Activated CD4-positive, alpha-beta T cell treated with anti-CD3 and anti-CD28 coated beads, Interleukin-2, amount 50 U/mL, for 48 hours (primary cell): Measurements from ENCODE around the gene TBXT.
"Not testable (repeated sequence)": the region's sequence is repeated elsewhere in the genome, so short reads cannot be mapped to it uniquely, and the experiment has no call there.

Experiments used
- DNase-seq, 2 experiments: peaks; one replicate each; pipeline ENCODE4 v3.0.0-alpha.2; 2020

TBXT gene, protein sequence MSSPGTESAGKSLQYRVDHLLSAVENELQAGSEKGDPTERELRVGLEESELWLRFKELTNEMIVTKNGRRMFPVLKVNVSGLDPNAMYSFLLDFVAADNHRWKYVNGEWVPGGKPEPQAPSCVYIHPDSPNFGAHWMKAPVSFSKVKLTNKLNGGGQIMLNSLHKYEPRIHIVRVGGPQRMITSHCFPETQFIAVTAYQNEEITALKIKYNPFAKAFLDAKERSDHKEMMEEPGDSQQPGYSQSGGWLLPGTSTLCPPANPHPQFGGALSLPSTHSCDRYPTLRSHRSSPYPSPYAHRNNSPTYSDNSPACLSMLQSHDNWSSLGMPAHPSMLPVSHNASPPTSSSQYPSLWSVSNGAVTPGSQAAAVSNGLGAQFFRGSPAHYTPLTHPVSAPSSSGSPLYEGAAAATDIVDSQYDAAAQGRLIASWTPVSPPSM

DNA sequence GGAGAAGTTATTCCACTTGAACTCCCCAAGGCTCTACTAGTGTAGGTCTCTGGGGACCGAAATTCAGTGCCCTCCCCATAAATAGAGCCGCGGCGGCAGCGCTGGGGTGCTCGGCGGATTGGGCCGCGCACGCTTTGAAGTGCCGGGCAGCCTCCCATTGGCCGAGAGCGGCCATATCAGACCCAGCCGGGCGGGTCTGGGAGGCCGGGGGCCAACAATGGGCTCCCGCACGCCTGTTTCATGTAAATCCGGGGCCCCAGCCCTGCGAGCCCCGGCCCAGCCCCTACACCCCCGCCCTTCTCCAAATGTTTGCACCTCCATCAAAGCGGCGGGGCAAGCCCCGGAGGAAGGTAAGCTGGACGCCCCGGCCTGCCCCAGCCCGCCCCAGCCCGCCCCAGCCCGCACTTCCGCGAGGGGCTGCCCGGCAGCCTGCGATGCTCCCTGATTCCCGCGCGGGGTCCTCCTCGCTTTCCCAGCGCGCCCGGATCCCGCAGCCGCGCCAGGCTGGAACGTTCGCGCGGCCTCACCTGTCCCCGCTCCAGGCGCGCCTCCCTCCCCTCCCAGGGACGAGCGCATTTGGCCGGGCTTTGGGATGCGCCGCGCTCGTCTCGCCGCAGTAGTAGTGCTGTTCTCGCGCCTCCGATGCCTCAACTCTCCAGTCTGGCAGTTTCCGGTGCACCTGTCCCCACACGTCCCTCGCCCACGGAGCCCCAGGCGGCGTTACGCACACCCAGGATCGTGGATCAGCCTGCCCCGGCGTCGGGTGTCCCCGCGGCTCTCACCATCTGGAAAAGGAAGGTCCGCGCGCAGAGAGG is at the start of gene TBXT:
TBXT (minus strand) TSS at position 51 of the 815 bp plus-strand sequence. CDS start 260 bp downstream, outside the sequence.
- peak; percentile 15 to 19 for DNase-seq

DNA sequence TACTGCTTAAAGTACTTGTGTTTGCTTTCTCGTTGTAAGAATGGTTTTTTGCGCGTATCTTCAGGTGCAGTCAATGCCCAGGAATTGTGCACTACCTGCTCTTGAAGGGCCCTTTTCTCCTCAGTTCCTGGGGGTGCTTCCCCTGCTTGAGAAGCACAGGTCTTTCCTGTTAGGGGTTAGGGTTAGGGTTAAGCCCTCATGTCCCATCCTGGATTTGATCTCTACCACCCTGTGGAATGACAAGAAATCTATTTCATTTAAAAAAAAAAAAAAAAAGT is 39.6 kb upstream of the TBXT start:
- DNase-seq: no peak

DNA sequence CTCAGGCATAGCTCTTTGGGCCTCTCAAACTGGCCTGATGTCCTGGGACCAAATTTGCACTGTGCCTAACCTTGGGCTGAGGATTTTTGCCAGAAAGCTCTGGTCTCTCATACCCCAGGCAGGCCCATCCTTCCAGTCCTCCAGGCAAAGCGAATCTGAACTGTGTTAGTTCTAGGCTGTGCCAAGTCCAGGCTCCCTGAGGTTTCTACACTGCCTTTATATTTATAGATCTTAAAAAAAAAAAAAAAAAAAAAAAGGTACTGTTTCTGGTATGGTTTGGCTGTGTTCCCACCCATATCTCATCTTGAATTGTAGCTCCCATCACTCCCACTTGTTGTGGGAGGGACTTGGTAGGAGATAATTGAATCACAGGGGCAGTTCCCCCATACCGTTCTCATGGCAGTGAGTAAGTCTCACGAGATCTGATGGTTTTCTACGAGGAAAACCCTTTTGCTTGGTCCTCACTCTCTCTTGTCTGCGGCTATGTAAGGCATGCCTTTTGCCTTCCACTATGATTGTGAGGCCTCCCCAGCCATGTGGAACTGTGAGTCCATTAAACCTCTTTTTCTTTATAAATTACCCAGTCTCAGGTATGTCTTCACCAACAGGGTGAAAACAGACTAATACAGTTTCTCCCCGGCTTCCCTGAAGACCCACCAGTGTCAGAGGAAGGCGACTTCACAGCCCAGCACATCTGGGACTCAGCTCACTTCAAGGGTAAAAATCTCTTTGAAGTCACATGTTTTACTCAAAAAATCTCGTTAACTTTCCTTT is 39.0 kb upstream of the TBXT start:
- DNase-seq: no peak

DNA sequence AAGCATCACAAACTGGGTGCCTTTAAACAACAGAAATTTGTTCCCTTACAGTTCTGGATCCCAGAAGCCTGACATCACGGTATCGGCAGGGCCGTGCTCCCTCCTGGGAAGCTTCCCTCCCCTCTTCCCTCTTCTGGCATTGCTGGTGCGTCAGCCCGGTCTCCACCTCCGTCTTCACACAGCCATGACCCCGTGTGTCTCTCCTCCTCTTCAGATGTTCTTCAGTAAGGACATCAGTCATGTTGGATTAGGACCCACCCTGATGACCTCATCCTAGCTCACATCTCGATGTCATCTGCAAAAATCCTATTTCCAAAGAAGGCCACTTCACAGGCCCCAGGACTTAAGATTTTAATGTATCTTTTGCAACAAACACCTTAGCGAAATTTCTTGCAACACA is 38.4 kb upstream of the TBXT start:
- no peak for DNase-seq

DNA sequence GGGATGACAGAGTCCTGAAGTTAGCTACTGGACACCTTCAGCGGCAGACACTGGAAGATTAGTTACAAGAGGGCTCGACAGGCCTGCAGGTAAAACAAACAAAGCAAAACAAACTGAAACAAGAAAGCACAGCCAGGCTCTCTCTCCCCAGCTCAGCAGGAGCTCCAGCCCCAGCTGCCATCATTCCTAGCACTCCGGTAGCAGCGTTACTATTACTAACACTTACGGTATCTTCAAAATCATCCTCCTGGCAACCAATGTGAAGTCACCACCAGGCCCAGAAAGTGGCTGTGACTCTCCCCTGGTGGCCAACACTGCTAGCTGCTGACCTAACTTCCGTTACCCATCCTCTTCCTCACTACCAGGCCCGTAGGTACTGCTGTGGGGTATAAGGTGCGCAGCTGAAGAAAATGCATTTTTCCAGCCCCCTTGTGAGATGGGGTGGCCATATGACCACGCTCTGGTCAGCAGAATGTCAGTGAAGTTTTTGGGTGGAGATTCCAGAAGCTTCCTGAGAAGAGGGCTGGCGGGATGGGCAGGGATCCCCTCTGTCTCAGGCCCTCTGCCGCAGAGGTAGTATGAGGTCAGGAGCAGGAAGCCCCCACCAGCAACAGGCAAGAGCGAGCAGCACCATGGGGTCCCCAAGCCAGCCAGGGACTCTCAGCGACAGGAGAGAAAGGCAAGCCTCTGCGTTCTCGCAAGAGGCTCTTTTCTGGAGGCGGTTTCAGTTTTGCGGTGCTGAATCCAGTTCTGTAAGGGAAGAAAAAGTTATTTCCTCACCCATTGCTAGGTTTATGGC is 37.4 kb upstream of the TBXT start:
- DNase-seq: no peak

DNA sequence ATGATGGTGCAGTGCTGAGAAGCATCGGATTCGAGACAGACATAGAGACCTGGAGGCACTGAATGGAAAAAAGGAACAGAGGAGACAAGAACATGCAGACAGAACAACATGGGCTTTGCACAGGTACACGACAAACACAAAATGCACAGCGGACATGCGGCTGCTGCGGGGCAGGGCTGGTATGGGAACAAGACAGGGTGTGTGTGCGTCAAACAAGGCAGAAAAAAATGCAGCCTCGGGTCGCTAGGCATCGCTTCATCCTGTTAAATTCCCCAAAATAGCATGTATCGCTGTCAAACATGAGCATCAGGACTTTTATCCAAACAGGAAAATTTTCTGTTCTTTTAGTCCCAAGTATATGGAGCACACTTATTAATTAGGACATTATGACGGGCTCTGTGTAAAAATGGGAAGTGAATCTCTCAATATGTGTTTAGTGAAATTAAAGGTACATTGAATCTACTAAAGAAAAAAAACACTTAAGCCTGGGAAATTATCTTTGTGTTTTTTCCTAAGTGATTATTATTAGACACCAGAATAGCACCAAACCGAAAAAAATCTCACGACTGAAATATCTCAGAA is 36.1 kb upstream of the TBXT start:
- DNase-seq: no peak

DNA sequence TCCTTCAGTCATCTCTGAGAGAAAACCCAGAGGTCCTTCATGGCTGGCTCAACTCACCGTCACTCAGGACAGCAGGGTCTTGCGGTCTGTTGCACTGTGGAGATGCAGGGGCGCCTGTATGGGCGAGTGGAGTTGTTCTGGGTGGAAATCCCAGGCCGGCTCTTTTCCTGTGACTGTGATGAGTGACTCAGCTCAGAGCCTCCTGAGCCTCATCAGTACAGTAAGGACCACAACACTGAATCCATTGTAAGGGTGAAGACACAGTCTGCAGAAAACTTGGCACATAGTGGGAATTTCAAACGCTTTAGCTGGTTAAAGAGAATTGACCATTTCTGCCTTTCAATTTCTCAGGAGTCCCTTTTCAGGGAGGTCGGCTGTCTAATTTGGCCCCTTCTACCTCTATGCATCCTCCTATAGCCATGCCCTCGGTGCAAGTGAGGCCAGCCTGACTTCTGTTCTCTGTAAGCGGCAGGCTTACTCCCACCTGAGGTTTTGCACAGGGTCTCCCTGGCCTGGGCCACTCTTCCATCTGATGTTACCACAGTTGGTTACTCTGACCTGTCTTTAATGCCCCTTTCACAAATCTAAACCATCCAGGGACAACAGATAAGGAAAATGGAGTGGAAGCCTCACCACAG is 35.5 kb upstream of the TBXT start:
- DNase-seq: no peak

DNA sequence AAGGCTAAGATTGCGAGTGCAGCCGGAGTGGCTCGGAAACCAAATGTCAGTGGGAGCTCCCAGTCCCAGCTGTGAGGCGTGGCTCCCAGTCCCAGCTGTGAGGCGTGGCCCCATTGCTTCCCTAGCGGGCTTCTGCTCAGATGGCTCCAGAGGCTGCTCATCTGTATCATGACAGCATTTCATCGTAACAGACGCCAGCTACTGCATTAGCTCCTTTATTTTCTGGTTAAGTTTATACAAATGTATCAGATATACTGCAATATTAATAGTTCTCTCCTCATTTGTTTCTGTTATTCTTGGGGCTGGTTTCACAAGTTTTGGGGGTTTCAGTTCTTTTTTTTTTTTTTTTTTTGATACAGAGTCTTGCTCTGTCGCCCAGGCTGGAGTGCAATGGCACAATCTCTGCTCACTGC is 34.7 kb upstream of the TBXT start:
- no peak for DNase-seq

DNA sequence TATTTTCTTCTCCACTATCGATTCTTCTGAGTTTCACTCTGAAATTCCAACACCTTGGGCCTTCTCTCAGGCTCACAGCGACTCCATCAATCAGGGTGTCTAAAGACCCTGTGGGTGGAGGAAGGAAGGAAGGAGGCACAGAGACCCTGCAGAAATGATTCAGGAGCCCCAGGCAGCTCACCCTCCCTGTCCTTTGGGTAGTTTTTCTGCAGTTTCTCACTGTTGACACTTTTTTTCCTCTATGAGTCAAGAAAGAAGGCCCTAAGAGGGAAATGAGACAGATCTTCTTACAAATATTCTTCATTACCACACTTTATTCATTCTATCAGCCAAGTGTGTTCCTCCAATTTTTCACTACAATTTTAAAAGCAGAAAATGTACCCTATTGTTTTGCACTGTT is 34.2 kb upstream of the TBXT start:
- no peak for DNase-seq

DNA sequence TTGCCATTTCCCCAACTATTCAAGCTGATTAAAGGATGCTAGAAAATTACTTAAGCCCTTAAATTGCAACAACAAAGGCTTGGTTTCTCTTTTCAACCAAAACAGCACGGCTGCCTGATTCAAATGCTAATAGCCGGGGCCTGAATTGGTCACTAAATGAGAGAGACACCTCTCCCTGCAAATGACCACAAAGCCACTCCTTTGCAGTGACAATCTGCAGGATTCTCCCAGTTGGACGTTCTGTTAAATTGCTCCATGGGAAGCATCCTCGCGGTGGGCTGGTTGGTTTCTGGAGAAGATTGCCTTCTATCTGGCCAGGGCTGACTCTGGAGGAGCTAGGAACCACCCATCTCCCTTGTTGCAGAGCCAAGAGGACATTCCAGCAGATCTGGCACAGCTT is 29.7 kb upstream of the TBXT start:
- no peak for DNase-seq

DNA sequence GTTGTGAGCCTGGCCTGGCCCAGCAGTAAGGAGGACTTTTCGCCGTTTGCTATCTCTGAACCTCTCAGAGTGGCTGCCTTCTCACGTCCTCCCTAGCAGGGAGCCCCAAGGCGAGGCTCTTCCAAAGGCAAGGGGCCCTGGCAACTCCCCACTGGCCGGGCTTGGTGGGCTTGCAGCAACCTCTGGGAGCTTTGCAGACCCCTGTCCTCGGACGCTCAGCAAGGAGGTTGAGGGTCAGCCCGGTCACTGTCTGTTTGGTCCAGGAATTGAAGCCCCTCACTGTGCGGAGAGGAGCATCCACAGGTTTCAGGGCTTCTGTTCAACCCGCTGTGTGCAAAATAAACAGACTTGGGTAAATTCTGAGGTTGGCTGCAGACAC is 28.2 kb upstream of the TBXT start:
- DNase-seq: no peak

DNA sequence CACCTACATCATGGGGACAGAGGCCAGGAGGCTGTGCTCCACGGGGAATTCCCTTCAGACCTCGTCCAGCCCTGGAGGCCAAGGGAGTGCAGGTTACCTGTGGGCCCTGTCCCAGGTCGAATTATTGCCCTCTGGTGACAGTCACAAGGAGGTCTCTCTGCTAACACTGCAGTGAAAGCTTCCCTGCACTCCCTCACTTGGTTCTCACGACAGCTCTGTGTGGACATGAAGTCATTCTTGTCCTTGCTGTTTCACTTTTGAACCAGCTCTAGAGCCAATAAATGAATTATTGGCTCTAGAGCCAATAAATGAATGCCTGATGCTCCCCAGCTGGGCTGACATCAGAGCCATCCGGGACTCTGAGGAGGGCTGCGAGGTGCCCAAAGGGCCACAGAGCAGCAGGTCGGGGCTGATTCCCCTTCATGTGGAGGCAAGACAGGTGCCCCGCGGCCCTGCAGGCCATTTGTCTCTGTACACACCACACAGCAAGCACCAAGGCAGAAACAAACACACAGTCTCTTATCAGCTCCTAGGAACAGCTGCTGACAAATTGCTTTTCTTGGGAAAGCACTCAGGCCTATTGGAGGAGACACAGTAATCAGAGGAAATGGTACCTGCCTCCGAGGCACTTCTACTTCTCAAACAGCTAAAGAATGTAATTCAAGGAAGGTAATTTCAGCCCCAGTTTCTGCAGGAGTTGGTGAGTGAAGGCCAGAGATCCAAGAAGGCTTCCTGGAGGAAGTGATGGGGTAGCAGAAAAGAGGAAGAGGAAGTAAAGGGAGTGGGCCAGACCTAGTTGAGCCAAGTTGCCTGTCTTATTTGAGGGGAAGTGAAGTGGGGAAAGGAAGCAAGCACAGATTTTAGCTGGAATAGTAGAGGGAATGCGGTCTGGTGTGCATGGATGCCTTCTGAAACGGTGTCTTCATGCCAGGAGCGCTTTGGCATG is 27.5 kb upstream of the TBXT start:
- no peak for DNase-seq

DNA sequence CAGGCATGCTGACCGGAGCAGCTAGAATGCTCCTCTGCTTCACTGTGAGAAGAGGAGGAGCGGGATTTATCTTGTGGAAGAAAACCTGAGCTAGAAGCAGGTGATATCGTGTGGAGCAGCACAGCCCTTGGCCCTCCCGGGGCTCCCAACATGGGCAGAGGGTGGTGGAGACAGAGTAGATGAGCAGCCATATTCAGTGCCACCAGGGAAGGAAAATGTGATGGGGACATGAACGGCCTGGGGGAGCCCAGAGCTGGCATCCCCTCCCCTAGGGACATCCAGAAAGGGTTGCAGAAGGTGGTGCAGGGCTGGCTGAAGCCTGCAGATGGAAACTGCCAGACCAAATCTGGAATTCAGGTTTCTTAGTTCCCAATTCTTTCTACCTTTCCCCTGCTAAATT is 24.9 kb upstream of the TBXT start:
- no peak for DNase-seq

DNA sequence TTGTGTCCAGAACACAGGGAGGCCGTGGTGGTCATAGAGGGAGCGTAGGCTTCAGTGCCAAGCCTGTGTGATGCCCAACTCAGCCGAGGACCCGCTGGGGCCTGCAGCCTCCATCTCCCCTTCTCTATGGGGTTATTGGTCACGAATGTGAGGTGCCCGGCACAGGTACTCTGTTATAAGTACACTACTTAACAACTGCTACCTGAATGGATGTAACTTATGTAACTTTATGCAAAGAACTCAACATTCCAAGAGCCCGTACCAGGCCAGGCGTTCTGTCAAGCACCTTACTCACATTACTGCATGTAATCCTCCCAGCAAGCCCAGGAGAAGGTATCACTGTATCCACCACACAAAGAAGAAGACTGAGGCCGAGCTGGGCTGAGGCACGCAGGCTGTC is 24.5 kb upstream of the TBXT start:
- DNase-seq: no peak

DNA sequence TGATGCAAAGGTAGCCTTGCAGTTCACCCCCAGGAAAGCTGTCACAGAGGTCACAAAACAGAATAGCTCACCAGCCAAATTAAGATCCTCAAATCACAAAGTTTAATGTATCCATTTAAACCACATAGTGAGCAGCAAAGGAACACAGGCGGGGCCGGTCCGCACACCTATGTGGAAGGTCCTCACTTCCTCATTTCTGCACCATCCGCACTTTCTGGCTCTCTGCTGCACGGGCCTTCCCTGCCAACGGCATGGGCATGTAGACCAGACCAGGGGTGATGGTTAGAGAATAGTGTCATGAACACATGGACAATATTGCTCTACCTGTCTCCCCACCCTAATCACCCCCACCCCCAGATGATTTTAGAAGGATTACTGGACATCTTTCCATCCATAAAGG is 12.1 kb upstream of the TBXT start:
- no peak for DNase-seq

DNA sequence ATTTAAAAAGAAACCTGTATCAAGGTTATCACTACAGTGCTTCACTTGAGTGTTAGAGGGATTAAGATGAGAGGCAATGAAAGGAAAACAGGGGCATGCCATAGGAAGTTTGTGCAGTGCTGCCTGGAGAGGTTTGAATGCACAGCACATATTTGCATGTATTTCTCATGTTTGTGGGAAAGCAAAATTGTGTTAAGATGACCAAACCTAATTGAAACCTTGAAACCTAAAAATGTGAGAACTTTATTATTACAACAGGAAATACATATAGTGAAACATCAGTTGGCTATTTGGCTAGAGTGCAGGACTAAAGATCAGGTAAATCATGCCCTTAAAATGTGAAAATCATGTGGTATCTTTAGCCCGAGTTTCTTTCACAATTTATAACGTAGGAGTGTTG is 8.5 kb upstream of the TBXT start:
- no peak for DNase-seq

DNA sequence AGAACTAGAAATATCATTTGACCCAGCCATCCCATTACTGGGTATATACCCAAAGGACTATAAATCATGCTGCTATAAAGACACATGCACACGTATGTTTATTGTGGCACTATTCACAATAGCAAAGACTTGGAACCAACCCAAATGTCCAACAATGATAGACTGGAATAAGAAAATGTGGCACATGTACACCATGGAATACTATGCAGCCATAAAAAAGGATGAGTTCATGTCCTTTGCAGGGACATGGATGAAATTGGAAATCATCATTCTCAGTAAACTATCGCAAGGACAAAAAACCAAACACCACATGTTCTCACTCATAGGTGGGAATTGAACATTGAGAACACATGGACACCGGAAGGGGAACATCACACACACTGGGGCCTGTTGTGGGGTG is 7.4 kb upstream of the TBXT start:
- DNase-seq: not testable (repeated sequence)

DNA sequence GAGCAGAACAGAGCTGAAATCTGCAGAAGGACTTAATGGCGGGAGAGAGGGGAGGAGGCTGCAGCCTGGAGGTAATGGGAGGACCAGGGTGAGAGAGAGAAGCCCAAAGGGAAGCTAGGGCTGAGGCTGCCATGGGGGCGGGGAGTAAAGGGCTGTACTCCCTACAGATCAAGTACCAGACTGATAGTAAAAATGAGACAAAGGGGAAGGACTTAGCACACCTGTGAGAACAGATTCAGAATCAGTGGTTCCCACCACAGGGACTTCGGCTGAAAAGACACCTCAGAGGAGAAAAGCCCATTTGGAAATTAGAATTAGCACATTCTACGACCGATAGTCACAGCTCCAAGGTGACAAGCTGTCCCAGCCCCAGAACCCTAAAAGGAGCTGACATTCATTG is 6.4 kb upstream of the TBXT start:
- no peak for DNase-seq

DNA sequence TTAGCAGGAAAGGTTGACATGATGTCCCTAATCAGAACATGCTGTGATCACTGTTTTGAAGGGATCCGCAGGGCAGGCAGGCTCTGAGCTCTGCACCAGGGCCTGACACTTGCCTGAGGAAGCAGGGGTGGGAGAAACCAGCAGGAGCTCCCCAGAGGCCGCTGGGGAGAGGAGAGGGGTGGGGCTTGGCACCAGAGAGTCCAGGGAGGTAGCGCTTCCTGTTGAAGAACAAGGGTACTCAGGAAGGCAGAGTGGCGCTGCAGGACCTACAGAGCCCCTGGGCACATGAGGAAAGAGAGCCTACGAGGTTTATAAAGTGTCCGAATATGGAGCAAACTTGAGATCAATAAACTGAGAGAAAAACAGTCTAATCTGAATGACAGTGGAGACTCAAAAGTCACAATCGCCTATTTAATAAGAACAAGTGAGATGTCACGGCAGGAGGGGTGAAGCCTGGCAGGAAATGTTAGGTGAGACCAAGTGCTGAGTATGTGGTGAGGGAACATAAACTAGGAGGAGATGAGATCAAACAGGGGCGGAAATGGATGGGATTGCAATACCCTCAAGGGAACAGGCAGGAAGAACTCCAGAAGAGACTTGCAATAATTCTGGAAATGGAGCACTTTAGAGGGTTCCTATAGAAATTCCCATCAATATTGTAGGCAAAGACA is 5.8 kb upstream of the TBXT start:
- no peak for DNase-seq

DNA sequence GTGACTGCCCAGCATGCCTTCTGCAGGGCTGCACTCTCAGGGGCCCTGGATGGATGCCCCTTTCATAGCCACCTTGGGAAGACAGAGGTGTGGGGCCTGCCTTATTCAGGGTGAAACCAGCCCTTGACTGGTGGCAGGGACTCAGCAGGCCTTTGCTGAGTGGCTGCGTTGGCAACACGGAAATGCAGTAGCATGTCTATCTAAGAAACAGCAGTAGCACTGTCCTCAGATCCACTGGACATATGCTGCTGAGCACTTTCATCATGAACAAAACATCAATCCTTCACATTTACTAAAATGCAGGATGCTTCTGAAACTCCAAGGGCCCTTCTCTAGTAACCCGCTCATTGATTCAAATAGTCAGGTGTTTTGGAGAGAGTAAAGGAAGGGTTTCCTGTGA is 4.9 kb upstream of the TBXT start:
- DNase-seq: no peak
